Measurements from ENCODE around the gene GALNT13. TPM values are rescaled to one million over a fixed set of nuclear protein-coding genes. Genes with fewer than 3 reads are reported as not detected.

The GALNT13 gene
- total RNA-seq (2013; cell fraction: nucleolus; rRNA removed) = not detected in 2 replicates
- total RNA-seq (2014; rRNA removed) (not detected in 2 replicates), total RNA-seq (2014; rRNA removed; fragmentation: Illumina TruSeq; extraction: Trizol) (not detected in 2 replicates), total RNA-seq (2021) (not detected in 2 replicates), polyA plus RNA-seq (2011; rRNA removed) (0.01 TPM in 1 of 2 replicates, not detected in the other), polyA plus RNA-seq (2014; fragmentation: Illumina TruSeq; extraction: Trizol) (not detected in 2 replicates), polyA plus RNA-seq (2014; fragmentation: Nextera tagmentation; extraction: Ambion mirVana) (not detected), polyA plus RNA-seq (2014; rRNA removed) (0.04 TPM in 1 of 2 replicates, not detected in the other), polyA plus RNA-seq (2016; fragmentation: Nextera tagmentation; extraction: Ambion mirVana) (not detected), polyA minus RNA-seq (2011; rRNA and poly(A)+ RNA removed) (not detected in 2 replicates), Bru-seq, nascent RNA (percentile 2 among the genes with signal in this experiment), BruChase-seq, experiment 1, labeled RNA remaining after a 6-hour chase (percentile 1 among the genes with signal in this experiment), BruChase-seq, experiment 2, labeled RNA remaining after a 2-hour chase (percentile 0 among the genes with signal in this experiment)
- not detected for polyA plus RNA-seq (2011; ENCODE audit: low read depth)
- 0.10 TPM in 1 of 2 replicates, not detected in the other for polyA plus RNA-seq (2011; cell fraction: cytosol; rRNA removed)
- not detected in 2 replicates for polyA plus RNA-seq (2011; cell fraction: nucleus; rRNA removed)
- not detected in 2 replicates for polyA plus RNA-seq (2012)
- polyA minus RNA-seq (2011; cell fraction: cytosol; rRNA and poly(A)+ RNA removed) = not detected in 2 replicates
- polyA minus RNA-seq (2011; cell fraction: nucleus; rRNA and poly(A)+ RNA removed) = 0.10 TPM in 1 of 2 replicates, not detected in the other
- long read RNA-seq, experiment 1 = 0 reads
- long read RNA-seq, experiment 2, partial matches to known transcripts = 0 of 4 reads
- long read RNA-seq, experiment 2, other reads (novel, unspliced or antisense) = 4 of 4 reads

DNA sequence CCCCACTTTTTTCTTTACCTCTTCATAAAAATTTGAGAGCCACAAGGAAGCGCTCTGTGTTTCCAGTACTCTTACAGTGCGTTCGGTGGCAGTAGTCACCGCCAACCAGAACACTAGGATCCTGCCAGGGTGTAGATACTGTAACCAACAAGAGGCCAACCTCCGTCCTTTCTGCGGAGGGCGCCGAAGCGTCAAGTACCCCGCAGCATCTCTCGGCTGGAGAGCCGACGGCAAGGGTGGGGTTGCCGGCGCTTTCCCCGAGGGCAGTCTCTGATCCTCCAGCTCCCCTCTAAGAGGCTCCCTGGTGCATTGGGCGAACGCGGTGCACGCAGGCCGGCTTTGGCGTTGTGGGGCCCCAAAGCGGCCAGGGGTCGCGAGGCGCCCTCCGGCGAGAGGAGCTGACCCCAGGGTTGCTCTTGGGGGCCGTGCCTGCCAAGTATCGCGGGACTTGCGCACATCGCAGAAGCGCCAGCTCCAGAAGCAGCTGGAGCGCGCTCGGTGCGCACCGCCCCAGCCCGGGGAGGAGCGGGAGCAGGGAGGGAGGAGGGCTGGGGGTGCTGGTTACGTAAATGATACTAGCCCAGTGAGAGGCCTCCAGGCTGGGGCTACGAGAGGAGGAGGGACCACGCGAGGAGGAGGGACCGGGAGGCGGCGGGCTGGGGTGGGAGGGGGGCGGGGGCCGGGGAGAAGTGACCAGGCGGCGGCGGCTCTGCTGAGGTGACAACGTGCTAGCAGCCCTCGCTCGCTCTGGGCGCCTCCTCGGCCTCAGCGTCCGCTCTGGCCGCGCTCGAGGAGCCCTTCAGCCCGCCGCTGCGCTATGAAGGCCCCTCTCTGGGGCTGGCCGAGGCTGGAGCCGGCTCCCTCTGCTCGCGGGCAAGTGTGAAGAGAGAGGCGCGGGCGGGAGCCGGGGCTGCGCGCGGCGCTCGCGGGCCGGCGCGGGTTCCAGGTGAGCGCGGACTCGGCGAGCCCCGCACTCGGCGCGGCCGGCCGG, at the start of gene GALNT13:
Gene GALNT13 (plus strand): TSS at position 692 of the 991 bp plus-strand sequence.
- H3K4me1 ChIP-seq (ENCODE audit: control insufficient read depth, insufficient read depth, low read length) = no peaks in the 10 kb centered on the region
- ATAC-seq (no peak), FAIRE-seq (no peak), DNase-seq (ENCODE audit: low read depth, low spot score) (no peak)
- ChIA-PET POLR2A (no interaction called here), SMC1A (ENCODE audit: uncharacterized antibody, unreplicated experiment) (no interaction called here), RAD21 (ENCODE audit: unreplicated experiment) (no interaction called here), CTCF (no interaction called here)
- no peak within 1 kb of the TSS for H3K4me3 ChIP-seq
- no peak within 1 kb of the TSS for H3K27ac ChIP-seq (ENCODE audit: control insufficient read depth, insufficient read depth)
- in situ Hi-C loops (cut with MboI) = no loop called here
- H3K36me3 ChIP-seq (ENCODE audit: control insufficient read depth in 2 of 2, insufficient read depth in 2 of 2, low read length in 1 of 2) = no peaks in the 10 kb centered on the region
- 39% methylated on average over 45 of the region's 93 CpGs for WGBS (ENCODE audit: insufficient coverage, insufficient replicate concordance, low lambda C conversion rate, missing lambda C conversion rate)
- no TSS peak for BruUV-seq (replicated peaks)
- H3K79me2 ChIP-seq (ENCODE audit: control insufficient read depth, insufficient read depth, low read length) = no peaks in the 10 kb centered on the region
- H3K4me2 ChIP-seq (ENCODE audit: control insufficient read depth, insufficient read depth) = no peak within 1 kb of the TSS
- intact Hi-C loops (cut with micrococcal nuclease; ENCODE audit: unreplicated experiment) = no loop called here
- no peak within 1 kb of the TSS for H3K9ac ChIP-seq (ENCODE audit: control insufficient read depth, insufficient read depth, low read length)
- no peak within 1 kb of the TSS for H2AFZ ChIP-seq (ENCODE audit: control insufficient read depth, low read depth, low read length)
- H3K9me3 ChIP-seq (replicated peaks; ENCODE audit: control insufficient read depth, insufficient read depth, low read length) = no peaks in the 10 kb centered on the region
- no peaks in the 10 kb centered on the region; a peak in 2 of 4 replicates for H3K27me3 ChIP-seq (replicated peaks in 1 of 2; ENCODE audit: control insufficient read depth in 2 of 2, insufficient read depth in 2 of 2, low read length in 1 of 2)
- H4K20me1 ChIP-seq (ENCODE audit: control insufficient read depth, insufficient read depth) = no peaks in the 10 kb centered on the region
- TF ChIP-seq FOXK2 (IDR thresholded peaks at IDR 0.05) (no peak), EGR1 (IDR thresholded peaks at IDR 0.05; ENCODE audit: borderline replicate concordance in 1 of 2, low read depth in 2 of 2, low read length in 2 of 2) (no peak), PAX5 (IDR thresholded peaks at IDR 0.05; ENCODE audit: borderline replicate concordance, low read depth, low read length) (no peak), GABPA (IDR thresholded peaks at IDR 0.05; ENCODE audit: low read depth) (no peak), BACH1 (IDR thresholded peaks at IDR 0.05; ENCODE audit: borderline replicate concordance) (no peak), ZNF384 (IDR thresholded peaks at IDR 0.05; ENCODE audit: borderline replicate concordance, low read depth, low read length) (no peak), TCF7 (IDR thresholded peaks at IDR 0.05; ENCODE audit: borderline replicate concordance) (no peak), MTA2 (IDR thresholded peaks at IDR 0.05; ENCODE audit: low read depth) (no peak)
- TF ChIP-seq, protein P1, sequence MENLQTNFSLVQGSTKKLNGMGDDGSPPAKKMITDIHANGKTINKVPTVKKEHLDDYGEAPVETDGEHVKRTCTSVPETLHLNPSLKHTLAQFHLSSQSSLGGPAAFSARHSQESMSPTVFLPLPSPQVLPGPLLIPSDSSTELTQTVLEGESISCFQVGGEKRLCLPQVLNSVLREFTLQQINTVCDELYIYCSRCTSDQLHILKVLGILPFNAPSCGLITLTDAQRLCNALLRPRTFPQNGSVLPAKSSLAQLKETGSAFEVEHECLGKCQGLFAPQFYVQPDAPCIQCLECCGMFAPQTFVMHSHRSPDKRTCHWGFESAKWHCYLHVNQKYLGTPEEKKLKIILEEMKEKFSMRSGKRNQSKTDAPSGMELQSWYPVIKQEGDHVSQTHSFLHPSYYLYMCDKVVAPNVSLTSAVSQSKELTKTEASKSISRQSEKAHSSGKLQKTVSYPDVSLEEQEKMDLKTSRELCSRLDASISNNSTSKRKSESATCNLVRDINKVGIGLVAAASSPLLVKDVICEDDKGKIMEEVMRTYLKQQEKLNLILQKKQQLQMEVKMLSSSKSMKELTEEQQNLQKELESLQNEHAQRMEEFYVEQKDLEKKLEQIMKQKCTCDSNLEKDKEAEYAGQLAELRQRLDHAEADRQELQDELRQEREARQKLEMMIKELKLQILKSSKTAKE (IDR thresholded peaks at IDR 0.05; ENCODE audit: low read depth, poor library complexity, severe bottlenecking) = no peak
- TF ChIP-seq, protein P2, sequence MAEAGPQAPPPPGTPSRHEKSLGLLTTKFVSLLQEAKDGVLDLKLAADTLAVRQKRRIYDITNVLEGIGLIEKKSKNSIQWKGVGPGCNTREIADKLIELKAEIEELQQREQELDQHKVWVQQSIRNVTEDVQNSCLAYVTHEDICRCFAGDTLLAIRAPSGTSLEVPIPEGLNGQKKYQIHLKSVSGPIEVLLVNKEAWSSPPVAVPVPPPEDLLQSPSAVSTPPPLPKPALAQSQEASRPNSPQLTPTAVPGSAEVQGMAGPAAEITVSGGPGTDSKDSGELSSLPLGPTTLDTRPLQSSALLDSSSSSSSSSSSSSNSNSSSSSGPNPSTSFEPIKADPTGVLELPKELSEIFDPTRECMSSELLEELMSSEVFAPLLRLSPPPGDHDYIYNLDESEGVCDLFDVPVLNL (IDR thresholded peaks at IDR 0.05; ENCODE audit: low read depth, low read length) = no peak
- TF ChIP-seq, protein P3, sequence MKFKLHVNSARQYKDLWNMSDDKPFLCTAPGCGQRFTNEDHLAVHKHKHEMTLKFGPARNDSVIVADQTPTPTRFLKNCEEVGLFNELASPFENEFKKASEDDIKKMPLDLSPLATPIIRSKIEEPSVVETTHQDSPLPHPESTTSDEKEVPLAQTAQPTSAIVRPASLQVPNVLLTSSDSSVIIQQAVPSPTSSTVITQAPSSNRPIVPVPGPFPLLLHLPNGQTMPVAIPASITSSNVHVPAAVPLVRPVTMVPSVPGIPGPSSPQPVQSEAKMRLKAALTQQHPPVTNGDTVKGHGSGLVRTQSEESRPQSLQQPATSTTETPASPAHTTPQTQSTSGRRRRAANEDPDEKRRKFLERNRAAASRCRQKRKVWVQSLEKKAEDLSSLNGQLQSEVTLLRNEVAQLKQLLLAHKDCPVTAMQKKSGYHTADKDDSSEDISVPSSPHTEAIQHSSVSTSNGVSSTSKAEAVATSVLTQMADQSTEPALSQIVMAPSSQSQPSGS (IDR thresholded peaks at IDR 0.05; ENCODE audit: low read length) = no peak

Data from GM12878 (cell line).